Measurements from ENCODE around the gene SLC37A2.

- TF ChIP-seq, protein P1, sequence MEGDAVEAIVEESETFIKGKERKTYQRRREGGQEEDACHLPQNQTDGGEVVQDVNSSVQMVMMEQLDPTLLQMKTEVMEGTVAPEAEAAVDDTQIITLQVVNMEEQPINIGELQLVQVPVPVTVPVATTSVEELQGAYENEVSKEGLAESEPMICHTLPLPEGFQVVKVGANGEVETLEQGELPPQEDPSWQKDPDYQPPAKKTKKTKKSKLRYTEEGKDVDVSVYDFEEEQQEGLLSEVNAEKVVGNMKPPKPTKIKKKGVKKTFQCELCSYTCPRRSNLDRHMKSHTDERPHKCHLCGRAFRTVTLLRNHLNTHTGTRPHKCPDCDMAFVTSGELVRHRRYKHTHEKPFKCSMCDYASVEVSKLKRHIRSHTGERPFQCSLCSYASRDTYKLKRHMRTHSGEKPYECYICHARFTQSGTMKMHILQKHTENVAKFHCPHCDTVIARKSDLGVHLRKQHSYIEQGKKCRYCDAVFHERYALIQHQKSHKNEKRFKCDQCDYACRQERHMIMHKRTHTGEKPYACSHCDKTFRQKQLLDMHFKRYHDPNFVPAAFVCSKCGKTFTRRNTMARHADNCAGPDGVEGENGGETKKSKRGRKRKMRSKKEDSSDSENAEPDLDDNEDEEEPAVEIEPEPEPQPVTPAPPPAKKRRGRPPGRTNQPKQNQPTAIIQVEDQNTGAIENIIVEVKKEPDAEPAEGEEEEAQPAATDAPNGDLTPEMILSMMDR (IDR thresholded peaks at IDR 0.05) = no peak
- no peak for TF ChIP-seq POLR2A (IDR thresholded peaks at IDR 0.05)
Observed at GRCh38 chr11:125068368-125068767, 5.3 kb downstream of the SLC37A2 start.
